GM21619 (cell line): ENCODE measurements around the gene G6PC1.
"Not testable (repeated sequence)": the region's sequence is repeated elsewhere in the genome, so short reads cannot be mapped to it uniquely, and the experiment has no call there.

Experiments
- ATAC-seq: cut with Tn5 transposase; IDR thresholded peaks from one replicate; pipeline ENCODE4 v1.9.1; 2021; ENCODE audit not compliant: unreplicated experiment

Gene G6PC1

GRCh38 chr17:42899981-42900380 is 618 bp upstream of the G6PC1 start:
- not testable (repeated sequence) for ATAC-seq

- no peak for ATAC-seq
These were observed 1.1 kb downstream of the G6PC1 start for GRCh38 chr17:42901535-42902229.

- no peak for ATAC-seq
These were observed 3.5 kb downstream of the G6PC1 start for GRCh38 chr17:42904110-42904469.

GRCh38 chr17:42906772-42907446 is 6.3 kb downstream of the G6PC1 start:
- no peak for ATAC-seq

GRCh38 chr17:42908872-42909700 is 8.5 kb downstream of the G6PC1 start:
- ATAC-seq: no peak

GRCh38 chr17:42913522-42913921 is 12.9 kb downstream of the G6PC1 start:
- no peak for ATAC-seq

GRCh38 chr17:42913981-42914617 is 13.5 kb downstream of the G6PC1 start:
- no peak for ATAC-seq

GRCh38 chr17:42915288-42915687 is 14.7 kb downstream of the G6PC1 start:
- not testable (repeated sequence) for ATAC-seq

- not testable (repeated sequence) for ATAC-seq
These were observed 16.0 kb downstream of the G6PC1 start for GRCh38 chr17:42916388-42917235.

- no peak for ATAC-seq
These were observed 16.6 kb downstream of the G6PC1 start for GRCh38 chr17:42917236-42917603.

GRCh38 chr17:42918902-42919521 is 18.4 kb downstream of the G6PC1 start:
- ATAC-seq: no peak

- ATAC-seq: not testable (repeated sequence)
These were observed 19.0 kb downstream of the G6PC1 start for GRCh38 chr17:42919522-42920077.

GRCh38 chr17:42920106-42920900 is 19.7 kb downstream of the G6PC1 start:
- ATAC-seq: no peak

GRCh38 chr17:42920922-42921321 is 20.3 kb downstream of the G6PC1 start:
- ATAC-seq: no peak

- no peak for ATAC-seq
These were observed 21.7 kb downstream of the G6PC1 start for GRCh38 chr17:42922294-42922693.

GRCh38 chr17:42923472-42923871 is 22.9 kb downstream of the G6PC1 start:
- not testable (repeated sequence) for ATAC-seq

- no peak for ATAC-seq
These were observed 24.3 kb downstream of the G6PC1 start for GRCh38 chr17:42924891-42925290.

- no peak for ATAC-seq
These were observed 28.3 kb downstream of the G6PC1 start for GRCh38 chr17:42928714-42929496.
